Psoas muscle (tissue), 8 donors: ENCODE measurements around the gene SLC35E4. TPM values are rescaled to one million over a fixed set of nuclear protein-coding genes. Genes with fewer than 3 reads are reported as not detected.

Experiments used
- ATAC-seq, 4 donors: fragments of 200-7000 bp; cut with Tn5 transposase; one replicate each; pipeline ENCODE4 v1.9.1; 2020; ENCODE audit warnings: moderate library complexity in 3 of 4, mild to moderate bottlenecking in 2 of 4
- DNase-seq, 2 donors: peaks; one replicate each; pipeline ENCODE4 v3.0.0-alpha.2; 2020
- H3K27ac ChIP-seq: fragments of 200-600 bp; one replicate; pipeline ENCODE4 v1.8.0; 2022
- H3K27me3 ChIP-seq, 3 donors: fragments of 200-600 bp in 1 of 3; one replicate each; pipeline versions ENCODE4 v1.6.1 to v1.8.0; 2013 to 2022; ENCODE audit warnings: low read length in 2 of 3, mild to moderate bottlenecking in 2 of 3, moderate library complexity in 1 of 3; ENCODE audit not compliant: insufficient read depth in 3 of 3
- H3K36me3 ChIP-seq, 2 donors: fragments of 200-600 bp in 1 of 2; one replicate each; pipeline versions ENCODE4 v1.6.1 to v1.8.0; 2013 to 2022; ENCODE audit warnings: low read depth in 1 of 2, mild to moderate bottlenecking in 1 of 2, moderate library complexity in 1 of 2; ENCODE audit not compliant: insufficient read depth in 1 of 2
- H3K4me1 ChIP-seq: fragments of 200-600 bp; one replicate; pipeline ENCODE4 v1.8.0; 2022
- H3K4me3 ChIP-seq: fragments of 200-600 bp; one replicate; pipeline ENCODE4 v1.8.0; 2022; ENCODE audit warnings: mild to moderate bottlenecking
- H3K9me3 ChIP-seq: fragments of 200-600 bp; one replicate; pipeline ENCODE4 v1.8.0; 2022
- CTCF ChIP-seq: fragments of 200-600 bp; IDR thresholded peaks from one replicate; pipeline ENCODE4 v1.8.0; 2022; ENCODE audit warnings: antibody characterized with exemption
- WGBS, 3 donors: extraction: QIAGEN DNeasy Blood & Tissue Kit; methylation state at CpG; one replicate each; pipeline versions ENCODE4 v1.1.6 to v1.1.7; 2013; 5-methylcytosine and 5-hydroxymethylcytosine counted together
- intact Hi-C, 2 donors: fragments of 100-400 bp; cut with DNase I; formaldehyde crosslinking; loops; one replicate each; pipeline versions ENCODE4 v1.11.0 to v1.14.2; 2022
- polyA plus RNA-seq, 3 donors: library from polyadenylated mRNA; stranded (reverse); fragments of 200-250 nt; gene quantifications; one replicate each; pipeline ENCODE4 v1.2.3, GENCODE V29; 2013
- total RNA-seq, 4 donors: library from RNA; stranded (reverse); fragmentation: NEBNext Ultra II Directional in 2 of 4; extraction: Animal tissue kit (Norgen Biotek cat#: 25700) in 2 of 4; gene quantifications; one replicate each; pipeline versions ENCODE4 v1.2.1 to v1.2.4, GENCODE V29; 2021 to 2023
- donor health status: healthy with polysubstance abuse.
- donor health status: DM: no; HTN: no; CAD: no; lungs with moderate emphysema.
- donor health status: Bipolar disorder and iron deficiency.
- donor health status: healthy.
- donor health status: DM: yes; HTN: yes; CAD: no.
- donor health status: DM: no; HTN: no; CAD: no.
- donor health status: DM: no; HTN: no; CAD: no.
- donor health status: DM: yes; HTN: yes; CAD: no.

The SLC35E4 gene
- total and polyA plus RNA-seq, 7 donors = 2.6 to 11.5 (median 6.8) TPM

GRCh38 chr22:30602049-30602448, 33.5 kb upstream of the SLC35E4 start:
- no peak for TF ChIP-seq CTCF
- Histone ChIP-seq H3K9me3 (no peaks in the 10 kb centered on the region), H3K27ac (no peak overlapping the region), H3K4me3 (no peak overlapping the region), H3K4me1 (peaks cover 13% of the 10 kb centered on the region), H3K36me3 (no peaks in the 10 kb centered on the region), H3K27me3 (no peaks in the 10 kb centered on the region)
- ATAC-seq (no peak), DNase-seq (no peak)
- intact Hi-C loops = loop anchor here in 1 of 2 donors (10.0 kb wide), 1 partner anchor 177 kb away; the partner anchor contains the start of gene MTFP1
- 51 to 62% (median 60%) methylated on average over 3 of the region's 3 CpGs for WGBS, 3 donors

- intact Hi-C loops = loop anchor here in 1 of 2 donors (10.0 kb wide), 1 partner anchor 179 kb away; the partner anchor contains the start of gene MTFP1
- ATAC-seq = no peak
These were observed 31.8 kb upstream of the SLC35E4 start for GRCh38 chr22:30603801-30604200.

GRCh38 chr22:30604723-30605122, 30.9 kb upstream of the SLC35E4 start:
- no peaks in the 10 kb centered on the region for H3K9me3 ChIP-seq
- ATAC-seq (no peak), DNase-seq (peak in 1 of 2 donors; percentile 7)
- H3K36me3 ChIP-seq = no peaks in the 10 kb centered on the region
- H3K27ac ChIP-seq = no peak overlapping the region
- no peaks in the 10 kb centered on the region for H3K27me3 ChIP-seq
- no peak for TF ChIP-seq CTCF
- H3K4me3 ChIP-seq = no peak overlapping the region
- peaks cover 34% of the 10 kb centered on the region for H3K4me1 ChIP-seq
- WGBS, 3 donors = 67 to 73% (median 68%) methylated on average over 2 of the region's 2 CpGs
- intact Hi-C loops = loop anchor here in 1 of 2 donors (10.0 kb wide), 1 partner anchor 180 kb away; the partner anchor contains the start of gene MTFP1

More at GRCh38 chr22:30603801-30604200, 31.8 kb upstream of the SLC35E4 start:
- Histone ChIP-seq H3K4me1 (peaks cover 30% of the 10 kb centered on the region), H3K4me3 (no peak overlapping the region), H3K27ac (no peak overlapping the region), H3K27me3 (no peaks in the 10 kb centered on the region), H3K36me3 (no peaks in the 10 kb centered on the region), H3K9me3 (no peaks in the 10 kb centered on the region)
- no peak for TF ChIP-seq CTCF
- WGBS, 3 donors = 75 to 81% (median 80%) methylated on average over 3 of the region's 3 CpGs
- no peak for DNase-seq

- Histone ChIP-seq H3K27ac (peak overlapping the region; percentile 80), H3K4me3 (peak overlapping the region; percentile 86), H3K27me3 (no peaks in the 10 kb centered on the region), H3K9me3 (no peaks in the 10 kb centered on the region), H3K4me1 (peaks cover 34% of the 10 kb centered on the region), H3K36me3 (no peaks in the 10 kb centered on the region)
- ATAC-seq (peak in 3 of 4 donors; percentile 33 to 61 (median 48)), DNase-seq (peak; percentile 59 to 66)
- WGBS, 3 donors = 26 to 37% (median 28%) methylated on average over 9 of the region's 9 CpGs
- intact Hi-C loops = loop anchor here in 1 of 2 donors (10.0 kb wide), 1 partner anchor 181 kb away; the partner anchor contains the start of gene MTFP1
- TF ChIP-seq CTCF = peak; percentile 51
These were observed 30.0 kb upstream of the SLC35E4 start for GRCh38 chr22:30605449-30606110.
